Activated CD8-positive, alpha-beta memory T cell treated with anti-CD3 and anti-CD28 coated beads, Interleukin-2, amount 10 ng/mL, durations not matched to agents 7 days and 5 days (primary cell): ENCODE results near the gene GRIN2C. TPM values are rescaled to one million over a fixed set of nuclear protein-coding genes. Genes with fewer than 3 reads are reported as not detected.
A peak's percentile ranks its signal among the peaks of the same experiment; 100 is the strongest.

Experiments used
- ATAC-seq: fragments of 150-1000 bp; cut with Tn5 transposase; one replicate; pipeline ENCODE4 v1.10.0; 2021; ENCODE audit warnings: moderate library complexity
- CTCF ChIA-PET: fragments of 350-600 bp; sonication (Branson Sonifier 250); formaldehyde crosslinking; loops from one replicate; lab custom pipeline; 2021; ENCODE audit warnings: antibody characterized with exemption; lab: Charles Lee
- DNase-seq: peaks from one replicate; pipeline ENCODE4 v3.0.0-alpha.2; 2020
- H3K27ac Mint-ChIP-seq: one replicate; pipeline ENCODE4 v1.8.0; 2021; ENCODE audit warnings: mild to moderate bottlenecking, mixed read lengths
- H3K27me3 Mint-ChIP-seq: one replicate; pipeline ENCODE4 v1.8.0; 2021; ENCODE audit warnings: mixed read lengths
- H3K36me3 Mint-ChIP-seq: one replicate; pipeline ENCODE4 v1.8.0; 2021; ENCODE audit warnings: mild to moderate bottlenecking, mixed read lengths
- H3K4me1 Mint-ChIP-seq: one replicate; pipeline ENCODE4 v1.8.0; 2021; ENCODE audit warnings: mixed read lengths
- H3K4me3 Mint-ChIP-seq: one replicate; pipeline ENCODE4 v1.8.0; 2021; ENCODE audit warnings: mild to moderate bottlenecking, moderate library complexity, mixed read lengths
- H3K9me3 Mint-ChIP-seq: one replicate; pipeline ENCODE4 v1.8.0; 2022; ENCODE audit warnings: low read depth, mixed read lengths
- total RNA-seq, 2 experiments: library from RNA; stranded (reverse); gene quantifications; one replicate each; pipeline ENCODE4 v1.2.3, GENCODE V29; 2021

The GRIN2C gene
- total RNA-seq, 2 experiments from 2014 or later = 0.07 to 0.09 TPM

GRCh38 chr17:74858672-74859458 lies 820 bp downstream of the GRIN2C start:
- Mint-ChIP-seq H3K4me1 (peaks cover 5% of the 10 kb centered on the region), H3K9me3 (no peaks in the 10 kb centered on the region), H3K27ac (no peak overlapping the region), H3K4me3 (no peak overlapping the region), H3K36me3 (peaks cover 6% of the 10 kb centered on the region), H3K27me3 (peaks cover 72% of the 10 kb centered on the region)
- CTCF ChIA-PET = interaction anchor here (0.5 to 20.3 kb wide), 6 partner anchors 14 to 293 kb away, joined by 3 to 262 read pairs (median 8); partner anchors contain the start of gene FDXR
- DNase-seq (no peak), ATAC-seq (no peak)

- Mint-ChIP-seq H3K4me3 (no peak overlapping the region), H3K4me1 (peaks cover 8% of the 10 kb centered on the region), H3K36me3 (peaks cover under 1% of the 10 kb centered on the region), H3K27me3 (peaks cover 82% of the 10 kb centered on the region), H3K27ac (no peak overlapping the region), H3K9me3 (no peaks in the 10 kb centered on the region)
- DNase-seq (no peak), ATAC-seq (no peak)
- CTCF ChIA-PET = interaction anchor here (2.3 to 20.3 kb wide), 3 partner anchors 14 to 66 kb away, joined by 8 to 262 read pairs (median 8); partner anchors contain the start of gene FDXR
Observed at GRCh38 chr17:74857191-74857590, 2.5 kb downstream of the GRIN2C start.

GRCh38 chr17:74856112-74856511 lies 3.6 kb downstream of the GRIN2C start:
- H3K4me1 Mint-ChIP-seq = peaks cover 3% of the 10 kb centered on the region
- DNase-seq = no peak
- CTCF ChIA-PET = interaction anchor here (0.8 to 20.3 kb wide), 2 partner anchors 10 to 65 kb away, joined by 3 to 262 read pairs; no protein-coding TSS in a partner anchor
- ATAC-seq = no peak
- H3K27me3 Mint-ChIP-seq = peaks cover 78% of the 10 kb centered on the region
- no peak overlapping the region for H3K4me3 Mint-ChIP-seq
- H3K36me3 Mint-ChIP-seq = no peaks in the 10 kb centered on the region
- H3K9me3 Mint-ChIP-seq = no peaks in the 10 kb centered on the region
- H3K27ac Mint-ChIP-seq = no peak overlapping the region

GRCh38 chr17:74855323-74855722 lies 4.4 kb downstream of the GRIN2C start:
- Mint-ChIP-seq H3K9me3 (no peaks in the 10 kb centered on the region), H3K4me3 (no peak overlapping the region), H3K4me1 (peaks cover 3% of the 10 kb centered on the region), H3K36me3 (no peaks in the 10 kb centered on the region), H3K27ac (no peak overlapping the region), H3K27me3 (peaks cover 75% of the 10 kb centered on the region)
- CTCF ChIA-PET = interaction anchor here (0.8 to 20.3 kb wide), 2 partner anchors 11 to 65 kb away, joined by 3 to 262 read pairs; no protein-coding TSS in a partner anchor
- DNase-seq (no peak), ATAC-seq (no peak)

GRCh38 chr17:74854792-74855191 lies 4.9 kb downstream of the GRIN2C start:
- no peaks in the 10 kb centered on the region for H3K9me3 Mint-ChIP-seq
- CTCF ChIA-PET = interaction anchor here (20.3 kb wide), 1 partner anchor 64 kb away, joined by 262 read pairs; no protein-coding TSS in a partner anchor
- no peak overlapping the region for H3K4me3 Mint-ChIP-seq
- H3K36me3 Mint-ChIP-seq = no peaks in the 10 kb centered on the region
- ATAC-seq (no peak), DNase-seq (no peak)
- peaks cover 3% of the 10 kb centered on the region for H3K4me1 Mint-ChIP-seq
- peaks cover 71% of the 10 kb centered on the region for H3K27me3 Mint-ChIP-seq
- H3K27ac Mint-ChIP-seq = no peak overlapping the region

- Mint-ChIP-seq H3K9me3 (no peaks in the 10 kb centered on the region), H3K4me1 (peaks cover 3% of the 10 kb centered on the region), H3K27ac (no peak overlapping the region), H3K27me3 (peaks cover 61% of the 10 kb centered on the region), H3K4me3 (no peak overlapping the region), H3K36me3 (no peaks in the 10 kb centered on the region)
- no peak for DNase-seq
- no peak for ATAC-seq
- CTCF ChIA-PET = interaction anchor here (0.8 to 20.3 kb wide), 2 partner anchors 63 to 196 kb away, joined by 3 to 262 read pairs; no protein-coding TSS in a partner anchor
Observed at GRCh38 chr17:74853669-74854068, 6.0 kb downstream of the GRIN2C start.

- Mint-ChIP-seq H3K4me1 (peaks cover 3% of the 10 kb centered on the region), H3K4me3 (peak overlapping the region; percentile 50), H3K36me3 (no peaks in the 10 kb centered on the region), H3K27me3 (peaks cover 55% of the 10 kb centered on the region), H3K27ac (no peak overlapping the region), H3K9me3 (no peaks in the 10 kb centered on the region)
- CTCF ChIA-PET = interaction anchor here (0.8 to 2.4 kb wide), 5 partner anchors 9 to 196 kb away, joined by 3 to 11 read pairs (median 8); no protein-coding TSS in a partner anchor
- ATAC-seq (no peak), DNase-seq (no peak)
Observed at GRCh38 chr17:74853048-74853397, 6.7 kb downstream of the GRIN2C start.

- Mint-ChIP-seq H3K27ac (no peak overlapping the region), H3K36me3 (no peaks in the 10 kb centered on the region), H3K27me3 (peaks cover 51% of the 10 kb centered on the region), H3K4me1 (peaks cover 3% of the 10 kb centered on the region), H3K9me3 (no peaks in the 10 kb centered on the region), H3K4me3 (peak overlapping the region; percentile 50)
- ATAC-seq (peak; percentile 87), DNase-seq (peak; percentile 68)
- CTCF ChIA-PET = interaction anchor here (0.8 to 2.4 kb wide), 5 partner anchors 9 to 69 kb away, joined by 3 to 11 read pairs (median 8); no protein-coding TSS in a partner anchor
Observed at GRCh38 chr17:74852237-74853047, 7.2 kb downstream of the GRIN2C start.

- Mint-ChIP-seq H3K4me3 (no peak overlapping the region), H3K9me3 (no peaks in the 10 kb centered on the region), H3K27me3 (peaks cover 44% of the 10 kb centered on the region), H3K4me1 (peaks cover 3% of the 10 kb centered on the region), H3K36me3 (no peaks in the 10 kb centered on the region), H3K27ac (no peak overlapping the region)
- ATAC-seq (no peak), DNase-seq (no peak)
- CTCF ChIA-PET = interaction anchor here (0.8 to 2.4 kb wide), 7 partner anchors 9 to 68 kb away, joined by 3 to 11 read pairs (median 6); no protein-coding TSS in a partner anchor
Observed at GRCh38 chr17:74851612-74852236, 8.0 kb downstream of the GRIN2C start.

GRCh38 chr17:74850914-74851313 lies 8.8 kb downstream of the GRIN2C start:
- Mint-ChIP-seq H3K36me3 (no peaks in the 10 kb centered on the region), H3K4me3 (no peak overlapping the region), H3K9me3 (no peaks in the 10 kb centered on the region), H3K4me1 (peaks cover 3% of the 10 kb centered on the region), H3K27me3 (peaks cover 37% of the 10 kb centered on the region), H3K27ac (no peak overlapping the region)
- CTCF ChIA-PET = interaction anchor here (1.8 to 2.4 kb wide), 4 partner anchors 8 to 59 kb away, joined by 5 to 11 read pairs (median 7); no protein-coding TSS in a partner anchor
- no peak for DNase-seq
- ATAC-seq = no peak

- Mint-ChIP-seq H3K9me3 (no peaks in the 10 kb centered on the region), H3K36me3 (no peaks in the 10 kb centered on the region), H3K4me3 (no peak overlapping the region), H3K27ac (no peak overlapping the region), H3K4me1 (peaks cover 3% of the 10 kb centered on the region), H3K27me3 (peaks cover 31% of the 10 kb centered on the region)
- DNase-seq = no peak
- ATAC-seq = no peak
- CTCF ChIA-PET = interaction anchor here (1.8 to 2.4 kb wide), 3 partner anchors 7 to 16 kb away, joined by 5 to 8 read pairs (median 6); no protein-coding TSS in a partner anchor
Observed at GRCh38 chr17:74850310-74850709, 9.4 kb downstream of the GRIN2C start.

GRCh38 chr17:74848656-74849399 lies 10.9 kb downstream of the GRIN2C start:
- Mint-ChIP-seq H3K27me3 (peaks cover 23% of the 10 kb centered on the region), H3K4me1 (peaks cover 3% of the 10 kb centered on the region), H3K27ac (no peak overlapping the region), H3K36me3 (no peaks in the 10 kb centered on the region), H3K4me3 (no peak overlapping the region), H3K9me3 (no peaks in the 10 kb centered on the region)
- CTCF ChIA-PET = no interaction called here
- no peak for DNase-seq
- no peak for ATAC-seq
